Fibroblast of pulmonary artery (primary cell): ENCODE data around the gene GPR39.
"Not testable (repeated sequence)": the region's sequence is repeated elsewhere in the genome, so short reads cannot be mapped to it uniquely, and the experiment has no call there.

Experiments
- DNase-seq: peaks from one replicate; pipeline ENCODE4 v3.0.0-alpha.2; 2010; ENCODE audit warnings: low read depth
- H3K4me3 ChIP-seq: replicated peaks from 2 replicates; pipeline ENCODE4 v1.5.1; 2011; ENCODE audit warnings: low read depth, mild to moderate bottlenecking, control low read depth, low read length, moderate library complexity
- CTCF ChIP-seq: IDR thresholded peaks from 2 replicates; pipeline ENCODE4 v1.5.1; 2011; ENCODE audit warnings: mild to moderate bottlenecking, control low read depth, low read length, inconsistent platforms; ENCODE audit errors: missing control alignments

The GPR39 gene

GRCh38 chr2:132521341-132521740 lies 104.7 kb downstream of the GPR39 start:
- no peak overlapping the region for H3K4me3 ChIP-seq
- DNase-seq: no peak
- TF ChIP-seq CTCF: no peak

GRCh38 chr2:132522901-132523300 lies 106.3 kb downstream of the GPR39 start:
- no peak overlapping the region for H3K4me3 ChIP-seq
- no peak for TF ChIP-seq CTCF
- no peak for DNase-seq

GRCh38 chr2:132537061-132537460 lies 120.5 kb downstream of the GPR39 start:
- not testable (repeated sequence) for DNase-seq, H3K4me3 ChIP-seq

- DNase-seq: no peak
- no peak overlapping the region for H3K4me3 ChIP-seq
- no peak for TF ChIP-seq CTCF
Measured at GRCh38 chr2:132538331-132538855, 121.8 kb downstream of the GPR39 start.

- DNase-seq: no peak
- H3K4me3 ChIP-seq: no peak overlapping the region
- no peak for TF ChIP-seq CTCF
Measured at GRCh38 chr2:132540166-132540565, 123.6 kb downstream of the GPR39 start.

- no peak for DNase-seq
- no peak for TF ChIP-seq CTCF
- no peak overlapping the region for H3K4me3 ChIP-seq
Measured at GRCh38 chr2:132542953-132543569, 126.5 kb downstream of the GPR39 start.

- H3K4me3 ChIP-seq: no peak overlapping the region
- TF ChIP-seq CTCF: no peak
- DNase-seq: no peak
Measured at GRCh38 chr2:132544006-132544630, 127.5 kb downstream of the GPR39 start.
